HCT116 (cell line): ENCODE data around the gene FGFRL1.

Experiments
- CTCF ChIP-seq, 3 experiments: fragments of 200-600 bp in 1 of 3; sonication (generic) in 1 of 3; IDR thresholded peaks in 2 of 3; conservative IDR thresholded peaks in 1 of 3; 2 replicates each; pipeline ENCODE4 v1.5.1; 2012 to 2017; ENCODE audit warnings: low read depth in 2 of 3, low read length in 2 of 3, antibody characterized with exemption in 1 of 3, borderline replicate concordance in 1 of 3, control low read depth in 1 of 3, mild to moderate bottlenecking in 1 of 3, mixed read lengths in 1 of 3, mixed run types in 1 of 3, moderate library complexity in 1 of 3; ENCODE audit not compliant: insufficient read depth in 1 of 3
- MAX ChIP-seq: IDR thresholded peaks from 2 replicates; pipeline ENCODE4 v1.6.1; 2012
- SRF ChIP-seq: IDR thresholded peaks from 2 replicates; pipeline ENCODE4 v1.6.1; 2012; ENCODE audit warnings: low read depth
- ZBTB33 ChIP-seq: IDR thresholded peaks from 2 replicates; pipeline ENCODE4 v1.6.1; 2011; ENCODE audit warnings: mild to moderate bottlenecking, low read length, moderate library complexity; ENCODE audit not compliant: insufficient replicate concordance; ENCODE audit errors: extremely low read depth
- ZNF274 ChIP-seq: fragments of 200-500 bp; sonication (Bioruptor generic); IDR thresholded peaks from 2 replicates; pipeline ENCODE4 v1.6.1; 2014; ENCODE audit warnings: mild to moderate bottlenecking, low read depth, low read length, inconsistent platforms

GRCh38 chr4:992297-993110 is 18.9 kb upstream of the FGFRL1 start:
- TF ChIP-seq CTCF (IDR thresholded peaks at IDR 0.05 in 2 of 3, conservative IDR thresholded peaks at IDR 0.05 in 1 of 3; ENCODE audit: borderline replicate concordance in 1 of 3, insufficient read depth in 1 of 3, low read depth in 2 of 3, low read length in 2 of 3) = no peak
- no peak for TF ChIP-seq MAX
- TF ChIP-seq ZBTB33 = no peak
- TF ChIP-seq SRF = no peak
- no peak for TF ChIP-seq ZNF274
